Measurements from ENCODE around the gene CCL21. TPM values are rescaled to one million over a fixed set of nuclear protein-coding genes. Genes with fewer than 3 reads are reported as not detected.
A peak's percentile ranks its signal among the peaks of the same experiment; 100 is the strongest.

CCL21 gene
- total RNA-seq, 1 donor from 2014 or later, result not detected

DNA sequence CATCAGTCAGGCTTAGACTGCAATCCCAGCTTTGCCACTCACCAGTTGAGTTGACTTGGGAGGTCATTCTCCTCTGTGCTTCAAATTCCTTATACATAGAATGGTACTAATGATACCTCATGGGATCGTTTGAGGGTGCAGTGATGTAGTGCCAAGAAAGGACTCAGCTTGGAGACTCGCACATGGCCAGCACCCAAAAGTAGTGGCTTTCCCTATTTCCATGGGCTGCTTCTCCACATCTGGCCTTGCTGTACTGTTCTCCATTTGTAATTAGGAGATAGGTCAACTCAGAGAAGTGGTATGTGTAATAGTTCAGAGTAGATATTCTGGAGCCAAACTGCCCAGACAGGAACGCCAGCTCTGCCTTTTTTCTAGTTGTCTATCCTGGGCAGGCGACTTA is 24.3 kb downstream of the CCL21 start:
- DNase-seq, result no peak
- Mint-ChIP-seq H3K9me3 (ENCODE audit: unreplicated experiment) (peaks cover 9% of the 10 kb centered on the region), H3K27me3 (ENCODE audit: unreplicated experiment) (no peaks in the 10 kb centered on the region), H3K27ac (ENCODE audit: unreplicated experiment) (no peak overlapping the region), H3K36me3 (ENCODE audit: unreplicated experiment) (peaks cover 6% of the 10 kb centered on the region), H3K4me3 (ENCODE audit: unreplicated experiment) (no peak overlapping the region), H3K4me1 (ENCODE audit: low read depth, unreplicated experiment) (no peaks in the 10 kb centered on the region)
- no peak for TF ChIP-seq CTCF (IDR thresholded peaks at IDR 0.05; ENCODE audit: partially characterized antibody, unreplicated experiment)

DNA sequence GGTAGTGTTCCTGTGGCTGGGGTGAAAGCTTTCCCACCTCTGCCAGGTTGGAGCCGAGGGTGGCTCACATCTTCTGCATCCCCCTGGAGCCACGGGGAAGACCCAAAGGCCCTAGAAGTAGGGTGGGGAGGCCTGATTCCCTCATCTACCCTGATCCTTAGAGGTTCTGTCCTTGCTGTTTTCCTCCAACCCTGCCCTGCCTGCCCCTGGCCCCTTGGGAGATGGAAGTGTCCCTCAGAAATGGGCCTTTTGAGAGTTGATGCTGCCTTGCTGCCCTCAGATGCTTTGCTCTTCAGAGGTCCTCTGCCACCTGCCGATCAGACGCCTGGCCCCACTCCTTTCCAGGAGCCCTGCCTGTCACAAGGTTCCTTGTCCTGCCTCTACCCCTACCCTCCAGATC is 25.1 kb downstream of the CCL21 start:
- no peak overlapping the region for H3K27ac Mint-ChIP-seq (ENCODE audit: unreplicated experiment)
- TF ChIP-seq CTCF (IDR thresholded peaks at IDR 0.05; ENCODE audit: partially characterized antibody, unreplicated experiment), result no peak
- H3K27me3 Mint-ChIP-seq (ENCODE audit: unreplicated experiment), result no peaks in the 10 kb centered on the region
- no peaks in the 10 kb centered on the region for H3K4me1 Mint-ChIP-seq (ENCODE audit: low read depth, unreplicated experiment)
- H3K4me3 Mint-ChIP-seq (ENCODE audit: unreplicated experiment), result no peak overlapping the region
- H3K9me3 Mint-ChIP-seq (ENCODE audit: unreplicated experiment), result peaks cover 9% of the 10 kb centered on the region
- DNase-seq, result no peak
- peaks cover 6% of the 10 kb centered on the region for H3K36me3 Mint-ChIP-seq (ENCODE audit: unreplicated experiment)

DNA sequence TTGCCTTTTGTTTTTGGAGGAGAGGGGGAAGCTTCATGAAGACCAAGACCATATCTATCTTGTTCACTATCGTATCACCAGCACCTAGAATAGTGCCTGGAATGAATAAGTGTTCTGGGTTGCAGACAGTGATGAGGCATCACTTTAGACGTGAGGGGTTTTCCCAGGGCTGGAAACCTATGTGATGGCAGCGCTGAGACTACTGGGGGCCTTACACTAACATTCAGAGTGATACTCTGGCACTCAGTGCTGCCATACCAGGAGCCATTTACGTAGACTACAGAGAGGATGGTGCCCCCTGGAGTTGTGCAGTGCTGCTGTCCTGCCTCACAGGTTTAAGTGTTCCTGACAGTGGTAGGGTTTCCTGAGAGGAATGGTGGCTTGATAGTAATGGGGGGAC is 25.8 kb downstream of the CCL21 start:
- peaks cover 6% of the 10 kb centered on the region for H3K36me3 Mint-ChIP-seq (ENCODE audit: unreplicated experiment)

DNA sequence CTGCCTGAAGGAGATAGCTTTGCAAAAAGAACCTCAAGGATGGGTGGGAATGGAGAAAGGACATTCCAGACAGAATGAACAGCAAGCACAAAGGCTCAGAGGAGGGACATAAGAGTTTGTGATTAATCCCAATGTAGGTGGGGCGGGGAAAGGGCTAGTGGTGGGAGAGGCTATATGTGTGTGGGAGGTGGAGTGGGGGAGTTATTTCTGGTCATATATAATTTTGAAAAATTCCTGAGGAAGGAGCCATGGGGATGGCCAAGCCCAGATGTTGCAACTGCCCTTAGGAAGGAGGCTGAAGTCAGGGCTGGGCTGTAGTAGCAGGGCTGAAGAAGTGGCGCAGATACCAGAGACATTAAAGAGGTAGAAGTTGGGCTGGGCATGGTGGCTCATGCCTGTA is 34.1 kb downstream of the CCL21 start:
- Mint-ChIP-seq H3K27me3 (ENCODE audit: unreplicated experiment) (no peaks in the 10 kb centered on the region), H3K4me1 (ENCODE audit: low read depth, unreplicated experiment) (peaks cover 9% of the 10 kb centered on the region), H3K27ac (ENCODE audit: unreplicated experiment) (no peak overlapping the region), H3K36me3 (ENCODE audit: unreplicated experiment) (no peaks in the 10 kb centered on the region), H3K4me3 (ENCODE audit: unreplicated experiment) (no peak overlapping the region), H3K9me3 (ENCODE audit: unreplicated experiment) (peaks cover 6% of the 10 kb centered on the region)
- no peak for TF ChIP-seq CTCF (IDR thresholded peaks at IDR 0.05; ENCODE audit: partially characterized antibody, unreplicated experiment)
- no peak for DNase-seq

More for the DNA sequence above, 25.8 kb downstream of the CCL21 start:
- H3K9me3 Mint-ChIP-seq (ENCODE audit: unreplicated experiment), result peaks cover 9% of the 10 kb centered on the region
- DNase-seq, result no peak
- H3K27ac Mint-ChIP-seq (ENCODE audit: unreplicated experiment), result no peak overlapping the region
- TF ChIP-seq CTCF (IDR thresholded peaks at IDR 0.05; ENCODE audit: partially characterized antibody, unreplicated experiment), result no peak
- H3K4me3 Mint-ChIP-seq (ENCODE audit: unreplicated experiment), result no peak overlapping the region
- H3K4me1 Mint-ChIP-seq (ENCODE audit: low read depth, unreplicated experiment), result no peaks in the 10 kb centered on the region
- H3K27me3 Mint-ChIP-seq (ENCODE audit: unreplicated experiment), result no peaks in the 10 kb centered on the region

DNA sequence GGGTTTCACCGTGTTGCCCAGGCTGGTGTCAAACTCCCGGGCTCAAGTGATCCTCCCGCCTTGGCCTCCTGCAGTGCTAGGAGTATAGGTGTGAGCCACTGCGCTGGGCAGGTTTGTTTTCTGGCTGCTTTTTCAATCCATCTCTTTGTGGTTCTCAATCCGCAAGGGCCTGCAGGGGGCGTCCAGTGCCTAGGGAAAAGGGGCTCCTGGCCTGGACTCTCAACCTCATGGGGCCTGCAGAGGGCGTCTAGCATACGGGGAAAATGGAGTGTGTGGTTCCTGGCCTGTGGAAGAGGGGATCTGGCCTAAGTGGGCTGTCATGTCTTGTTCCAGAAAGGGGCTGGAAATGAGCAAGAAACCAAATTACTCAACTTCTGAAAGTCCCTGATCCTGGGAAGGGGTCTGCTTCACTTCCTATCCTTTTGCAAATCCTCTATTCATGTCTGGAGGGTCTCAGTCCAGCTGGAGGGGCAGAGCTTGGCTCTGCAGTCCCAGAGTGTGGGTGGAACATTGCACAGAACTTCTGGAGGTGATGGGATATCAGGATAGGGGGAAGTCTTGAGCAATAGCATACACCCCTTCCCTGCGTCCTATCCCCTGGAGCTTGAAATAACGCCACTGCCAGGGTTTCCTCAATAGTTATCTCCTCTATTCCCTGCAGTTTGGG is 34.8 kb downstream of the CCL21 start:
- Mint-ChIP-seq H3K4me1 (ENCODE audit: low read depth, unreplicated experiment) (peaks cover 11% of the 10 kb centered on the region), H3K36me3 (ENCODE audit: unreplicated experiment) (no peaks in the 10 kb centered on the region), H3K27me3 (ENCODE audit: unreplicated experiment) (no peaks in the 10 kb centered on the region), H3K4me3 (ENCODE audit: unreplicated experiment) (peak overlapping the region; percentile 34), H3K27ac (ENCODE audit: unreplicated experiment) (no peak overlapping the region), H3K9me3 (ENCODE audit: unreplicated experiment) (peaks cover 7% of the 10 kb centered on the region)
- DNase-seq, result peak; percentile 82
- TF ChIP-seq CTCF (IDR thresholded peaks at IDR 0.05; ENCODE audit: partially characterized antibody, unreplicated experiment), result peak; percentile 65
